Keratinocyte (primary cell): ENCODE results near the gene YLPM1. TPM values are rescaled to one million over a fixed set of nuclear protein-coding genes. Genes with fewer than 3 reads are reported as not detected.

Experiments used
- DNase-seq: peaks from one replicate; pipeline ENCODE4 v3.0.0-alpha.2; 2011; ENCODE audit warnings: low read depth, missing footprints, low spot score
- FAIRE-seq: peaks from 2 replicates; lab custom pipeline; 2011; peaks lifted over from hg19 to GRCh38; lab: Jason Lieb, UNC
- H2AFZ ChIP-seq: 2 replicates; pipeline ENCODE4 v1.6.0; 2012; ENCODE audit warnings: low read length, control low read depth, inconsistent platforms; ENCODE audit not compliant: control insufficient read depth
- H3K27ac ChIP-seq: 2 replicates; pipeline ENCODE4 v1.5.1; 2011; ENCODE audit warnings: low read length; ENCODE audit not compliant: control insufficient read depth, insufficient read depth
- H3K27me3 ChIP-seq: 3 replicates; pipeline ENCODE4 v1.6.0; 2011; ENCODE audit warnings: low read length; ENCODE audit not compliant: control insufficient read depth, insufficient read depth; ENCODE audit errors: extremely low read depth
- H3K36me3 ChIP-seq, 2 experiments: 2 replicates in 1 of 2; 3 replicates in 1 of 2; pipeline ENCODE4 v1.5.1; 2011; ENCODE audit warnings: low read length in 2 of 2, mild to moderate bottlenecking in 1 of 2; ENCODE audit not compliant: control insufficient read depth in 2 of 2, insufficient read depth in 2 of 2; ENCODE audit errors: extremely low read depth in 1 of 2
- H3K4me1 ChIP-seq: 3 replicates; pipeline ENCODE4 v1.5.1; 2011; ENCODE audit warnings: low read length; ENCODE audit not compliant: control insufficient read depth, insufficient read depth; ENCODE audit errors: extremely low read depth
- H3K4me2 ChIP-seq: 3 replicates; pipeline ENCODE4 v1.6.0; 2011; ENCODE audit warnings: low read depth, low read length; ENCODE audit not compliant: control insufficient read depth, insufficient read depth; ENCODE audit errors: extremely low read depth
- H3K4me3 ChIP-seq, 3 experiments: fragments of 200-600 bp in 1 of 3; sonication (generic) in 1 of 3; 2 replicates in 2 of 3; 3 replicates in 1 of 3; pipeline ENCODE4 v1.5.1; 2011 to 2016; ENCODE audit warnings: low read length in 3 of 3, mild to moderate bottlenecking in 3 of 3, control low read depth in 2 of 3, inconsistent platforms in 1 of 3, low read depth in 1 of 3, mixed read lengths in 1 of 3, mixed run types in 1 of 3, moderate library complexity in 1 of 3; ENCODE audit not compliant: control insufficient read depth in 2 of 3, insufficient read depth in 2 of 3; ENCODE audit errors: extremely low read depth in 1 of 3
- H3K79me2 ChIP-seq: 2 replicates; pipeline ENCODE4 v1.6.0; 2012; ENCODE audit warnings: low read length; ENCODE audit not compliant: control insufficient read depth, insufficient read depth
- H3K9ac ChIP-seq: 3 replicates; pipeline ENCODE4 v1.6.0; 2011; ENCODE audit warnings: low read length; ENCODE audit not compliant: control insufficient read depth, insufficient read depth; ENCODE audit errors: extremely low read depth
- H3K9me1 ChIP-seq: 3 replicates; pipeline ENCODE4 v1.6.0; 2011; ENCODE audit warnings: low read length; ENCODE audit not compliant: control insufficient read depth, insufficient read depth; ENCODE audit errors: extremely low read depth
- H3K9me3 ChIP-seq: 2 replicates; pipeline ENCODE4 v1.5.1; 2012; ENCODE audit warnings: low read depth, low read length; ENCODE audit not compliant: control insufficient read depth
- H4K20me1 ChIP-seq: 3 replicates; pipeline ENCODE4 v1.6.0; 2011; ENCODE audit warnings: low read length; ENCODE audit not compliant: control insufficient read depth, insufficient read depth; ENCODE audit errors: extremely low read depth
- EZH2 ChIP-seq: IDR thresholded peaks from one replicate; pipeline ENCODE4 v1.6.1; 2012; ENCODE audit warnings: inconsistent platforms, mild to moderate bottlenecking, low read length, moderate library complexity
- dilution Hi-C: fragments of 300-500 bp; cut with MboI; formaldehyde crosslinking; loops from one replicate; pipeline ENCODE4 v1.7.0; 2020; ENCODE audit warnings: low sequenced_read_pairs; ENCODE audit not compliant: extremely low pct_ligation_motif_present
- polyA plus RNA-seq, 5 experiments: library from polyadenylated mRNA; depleted of rRNA in 3 of 5; stranded (reverse) in 3 of 5; stranded (forward) in 1 of 5; unstranded in 1 of 5; fragments of >200 nt; gene quantifications; 1 replicate in 1 of 5; 2 replicates in 3 of 5; 3 replicates in 1 of 5; pipeline versions ENCODE4 v1.2.1 to v1.2.3, GENCODE V29; 2011 to 2012; ENCODE audit warnings: missing spikeins in 2 of 5, low read depth in 1 of 5, low replicate concordance in 1 of 5
- TF ChIP-seq, protein P1 (sequence below), 3 experiments: IDR thresholded peaks in 1 of 3; conservative IDR thresholded peaks in 1 of 3; optimal IDR thresholded peaks in 1 of 3; 2 replicates in 2 of 3; 3 replicates in 1 of 3; pipeline versions ENCODE3 to v1.5.1; 2011; ENCODE audit warnings: low read length in 3 of 3, mild to moderate bottlenecking in 3 of 3, moderate library complexity in 2 of 3, control low read depth in 1 of 3, inconsistent platforms in 1 of 3; ENCODE audit not compliant: insufficient read depth in 2 of 3; ENCODE audit errors: extremely low read depth in 1 of 3

YLPM1 gene
- polyA plus RNA-seq, 1 donor (not counting 4 experiments of a cell fraction or from before 2014, with no cell fraction given) = 10.0 TPM

DNA sequence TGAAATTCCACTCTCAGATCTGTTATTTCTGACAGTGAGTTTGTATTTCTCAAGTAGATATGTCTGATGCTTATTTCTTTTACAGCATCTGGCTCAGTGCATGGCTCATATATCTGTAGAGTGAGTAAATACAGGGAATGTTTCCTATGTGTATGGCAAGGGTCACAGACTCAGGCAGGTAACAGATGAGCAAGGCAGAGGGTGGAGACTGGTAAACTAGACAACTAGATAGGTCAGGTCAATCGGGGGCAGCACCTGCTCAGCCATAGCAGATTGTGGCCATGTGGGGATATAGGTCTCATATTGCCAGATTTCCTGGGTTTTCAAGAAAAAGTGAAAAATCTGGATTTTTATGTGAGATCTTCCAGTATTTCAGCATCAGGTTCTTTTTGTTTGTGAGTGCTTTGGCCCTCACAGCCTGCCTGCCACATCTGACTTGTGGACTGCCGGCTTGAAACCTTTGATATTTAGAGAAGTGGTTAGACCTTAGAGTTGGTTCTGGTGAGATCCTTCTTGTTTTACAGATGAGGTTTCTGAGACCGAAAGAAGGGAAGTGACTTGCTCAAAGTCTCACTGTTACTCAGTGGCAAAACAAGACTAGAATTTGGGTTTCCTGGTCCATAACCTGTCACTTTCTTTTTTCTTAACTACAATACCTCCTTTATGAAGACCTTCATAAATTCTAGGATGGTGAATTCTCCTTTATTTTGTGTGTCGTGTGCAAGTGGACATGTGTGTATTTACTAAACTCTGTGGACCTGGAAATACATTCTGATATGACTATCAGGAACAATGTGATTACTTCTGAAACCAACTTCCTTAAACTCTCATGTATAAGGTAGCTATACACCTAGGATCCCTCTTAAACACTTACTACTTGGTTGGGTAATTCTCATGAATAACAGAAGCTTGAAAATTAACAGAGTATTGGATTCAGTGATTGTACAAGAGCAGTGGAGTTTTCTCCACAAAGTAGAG, 78.4 kb downstream of the YLPM1 start:
- no peak overlapping the region for H3K4me2 ChIP-seq
- FAIRE-seq = no peak
- no peak overlapping the region for H3K4me3 ChIP-seq
- H3K79me2 ChIP-seq = no peaks in the 10 kb centered on the region
- peaks cover 5 to 10% of the 10 kb centered on the region in 2 experiments for H3K36me3 ChIP-seq
- no peak overlapping the region for H2AFZ ChIP-seq
- H4K20me1 ChIP-seq = no peaks in the 10 kb centered on the region
- no peak for DNase-seq
- peaks cover 7% of the 10 kb centered on the region for H3K4me1 ChIP-seq
- TF ChIP-seq EZH2 = no peak
- TF ChIP-seq, protein P1, sequence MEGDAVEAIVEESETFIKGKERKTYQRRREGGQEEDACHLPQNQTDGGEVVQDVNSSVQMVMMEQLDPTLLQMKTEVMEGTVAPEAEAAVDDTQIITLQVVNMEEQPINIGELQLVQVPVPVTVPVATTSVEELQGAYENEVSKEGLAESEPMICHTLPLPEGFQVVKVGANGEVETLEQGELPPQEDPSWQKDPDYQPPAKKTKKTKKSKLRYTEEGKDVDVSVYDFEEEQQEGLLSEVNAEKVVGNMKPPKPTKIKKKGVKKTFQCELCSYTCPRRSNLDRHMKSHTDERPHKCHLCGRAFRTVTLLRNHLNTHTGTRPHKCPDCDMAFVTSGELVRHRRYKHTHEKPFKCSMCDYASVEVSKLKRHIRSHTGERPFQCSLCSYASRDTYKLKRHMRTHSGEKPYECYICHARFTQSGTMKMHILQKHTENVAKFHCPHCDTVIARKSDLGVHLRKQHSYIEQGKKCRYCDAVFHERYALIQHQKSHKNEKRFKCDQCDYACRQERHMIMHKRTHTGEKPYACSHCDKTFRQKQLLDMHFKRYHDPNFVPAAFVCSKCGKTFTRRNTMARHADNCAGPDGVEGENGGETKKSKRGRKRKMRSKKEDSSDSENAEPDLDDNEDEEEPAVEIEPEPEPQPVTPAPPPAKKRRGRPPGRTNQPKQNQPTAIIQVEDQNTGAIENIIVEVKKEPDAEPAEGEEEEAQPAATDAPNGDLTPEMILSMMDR (optimal IDR thresholded peaks at IDR 0.05 in 1 of 3, IDR thresholded peaks at IDR 0.05 in 1 of 3, conservative IDR thresholded peaks at IDR 0.05 in 1 of 3; ENCODE audit: extremely low read depth in 1 of 3, insufficient read depth in 2 of 3, low read length in 3 of 3) = no peak
- H3K9ac ChIP-seq = no peak overlapping the region
- no peak overlapping the region for H3K27ac ChIP-seq
- dilution Hi-C loops = no loop called here
- no peaks in the 10 kb centered on the region for H3K9me1 ChIP-seq
- no peaks in the 10 kb centered on the region for H3K27me3 ChIP-seq
- H3K9me3 ChIP-seq = no peaks in the 10 kb centered on the region

DNA sequence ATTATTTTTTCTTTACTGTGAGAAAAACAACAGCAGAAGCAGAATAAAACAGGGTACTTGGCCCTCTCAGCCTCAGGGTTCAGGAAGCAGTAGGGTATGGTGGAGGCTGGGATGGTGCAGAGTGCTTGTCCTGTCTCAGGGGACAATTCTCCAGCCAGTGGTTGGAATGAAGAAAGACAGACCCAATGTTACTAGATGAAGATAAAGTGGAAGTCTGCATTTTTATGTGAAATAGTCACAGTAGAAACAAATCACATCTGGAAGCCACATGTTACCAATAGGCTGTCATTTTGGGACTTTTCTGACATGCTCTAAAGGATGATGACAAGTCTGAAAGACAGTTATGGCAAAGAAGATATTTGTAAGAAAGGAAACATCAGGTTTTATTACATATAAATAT, 80.5 kb downstream of the YLPM1 start:
- H3K27me3 ChIP-seq = no peaks in the 10 kb centered on the region
- no peaks in the 10 kb centered on the region for H3K9me1 ChIP-seq
- dilution Hi-C loops = no loop called here
- H3K79me2 ChIP-seq = no peaks in the 10 kb centered on the region
- no peaks in the 10 kb centered on the region for H4K20me1 ChIP-seq
- H3K4me1 ChIP-seq = peaks cover 23% of the 10 kb centered on the region
- no peak for DNase-seq
- TF ChIP-seq EZH2 = no peak
- TF ChIP-seq, protein P1 (optimal IDR thresholded peaks at IDR 0.05 in 1 of 3, IDR thresholded peaks at IDR 0.05 in 1 of 3, conservative IDR thresholded peaks at IDR 0.05 in 1 of 3; ENCODE audit: extremely low read depth in 1 of 3, insufficient read depth in 2 of 3, low read length in 3 of 3) = no peak
- H3K36me3 ChIP-seq = peaks cover 4 to 5% of the 10 kb centered on the region in 2 experiments
- H3K27ac ChIP-seq = no peak overlapping the region
- no peak overlapping the region for H3K4me3 ChIP-seq
- no peak overlapping the region for H2AFZ ChIP-seq
- H3K4me2 ChIP-seq = no peak overlapping the region
- no peak overlapping the region for H3K9ac ChIP-seq
- FAIRE-seq = no peak
- no peaks in the 10 kb centered on the region for H3K9me3 ChIP-seq
